Dedifferentiated amniotic fluid mesenchymal stem cell (primary cell): Measurements from ENCODE around the gene EEFSEC.

Experiments used
- DNase-seq: peaks from one replicate; pipeline ENCODE4 v3.0.0-alpha.2; 2016; ENCODE audit errors: extremely low spot score

EEFSEC gene

DNA sequence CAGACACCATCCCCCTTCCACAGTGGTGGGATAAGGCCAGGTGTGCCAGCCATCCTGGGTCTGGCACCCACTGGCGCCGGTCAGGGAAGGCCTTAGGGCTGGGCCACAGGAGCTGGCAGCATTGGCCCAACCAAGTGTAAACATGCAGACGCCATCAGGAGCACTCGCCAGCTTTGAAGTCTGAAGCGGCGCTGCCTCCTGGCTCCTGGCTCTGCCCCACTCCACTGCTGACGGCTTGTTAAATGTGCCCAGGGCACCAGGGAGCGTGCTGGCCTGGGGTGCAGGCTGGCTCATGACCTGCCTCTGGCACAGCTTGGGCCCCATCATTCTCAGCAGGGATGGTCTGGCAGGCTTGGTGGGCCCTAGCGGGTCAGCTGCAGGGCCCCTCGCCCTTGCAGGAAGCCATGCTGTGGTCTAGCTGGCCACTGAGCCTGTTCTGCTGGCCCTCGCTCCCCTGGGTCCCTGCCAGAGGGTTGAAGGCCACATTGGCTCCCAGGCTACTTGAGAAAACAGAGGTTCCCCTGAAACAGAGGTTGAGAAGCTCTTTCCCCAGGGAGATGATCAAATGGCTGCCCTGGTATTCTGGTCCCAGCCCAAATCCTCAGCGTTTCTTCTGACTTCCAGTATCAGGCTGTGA lies 196.8 kb downstream of the EEFSEC start:
- DNase-seq = no peak

GRCh38 chr3:128351546-128351945 lies 198.3 kb downstream of the EEFSEC start:
- DNase-seq = no peak

GRCh38 chr3:128352326-128352725 lies 199.0 kb downstream of the EEFSEC start:
- DNase-seq = no peak

DNA sequence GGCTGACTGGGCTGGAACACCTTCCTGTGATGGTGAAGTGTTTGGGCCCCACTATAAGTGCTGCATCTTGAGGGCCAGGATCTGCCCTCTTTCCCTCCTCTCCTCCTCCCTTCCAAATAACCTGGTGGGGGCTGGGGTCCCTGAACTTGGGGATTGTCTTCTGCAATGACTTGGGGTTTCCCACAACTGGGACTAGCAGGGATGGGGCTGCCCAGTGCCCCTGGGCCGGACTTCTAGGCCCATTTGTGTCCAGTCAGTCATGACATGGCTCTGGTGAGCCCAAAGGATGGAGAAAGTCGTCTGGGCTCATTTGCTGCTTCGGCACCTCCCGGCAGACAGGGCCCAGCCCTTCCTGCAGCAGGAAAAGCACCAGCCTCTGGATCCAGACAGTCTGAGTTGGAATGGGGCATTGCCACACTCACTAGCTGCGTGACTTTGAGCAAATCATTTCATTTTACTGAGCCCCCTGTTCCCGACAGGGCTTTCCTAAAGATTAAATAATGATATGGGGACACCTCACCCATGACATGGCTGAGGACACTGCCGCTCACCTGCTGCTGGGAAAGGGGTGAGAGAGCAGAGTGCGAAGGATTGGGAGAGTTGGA lies 200.2 kb downstream of the EEFSEC start:
- DNase-seq = no peak

- DNase-seq = no peak
Measured at GRCh38 chr3:128353991-128354687, 200.9 kb downstream of the EEFSEC start.

GRCh38 chr3:128354788-128355542 lies 201.7 kb downstream of the EEFSEC start:
- DNase-seq = no peak

GRCh38 chr3:128355543-128355919 lies 202.2 kb downstream of the EEFSEC start:
- DNase-seq = no peak

DNA sequence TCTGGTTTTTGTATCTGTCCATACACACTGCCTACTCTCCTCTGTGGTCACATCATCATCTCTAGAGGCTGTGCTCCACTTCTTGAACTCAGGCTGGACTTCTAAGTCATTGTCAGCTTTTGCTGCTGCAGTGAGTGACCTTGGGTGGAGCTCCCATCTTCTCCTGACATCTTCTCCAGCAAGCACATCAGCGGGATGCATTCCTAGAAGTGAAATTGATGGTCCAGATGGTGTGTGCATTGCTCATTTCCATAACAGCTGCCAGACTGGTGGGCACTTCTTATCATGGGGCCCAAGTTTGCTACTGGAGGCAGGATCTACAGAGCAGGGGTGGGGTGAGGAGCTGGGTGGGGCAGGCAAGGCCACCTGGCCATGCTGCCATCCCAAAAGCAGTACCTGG lies 203.5 kb downstream of the EEFSEC start:
- no peak for DNase-seq

- no peak for DNase-seq
Measured at GRCh38 chr3:128357538-128357937, 204.3 kb downstream of the EEFSEC start.

GRCh38 chr3:128358156-128358895 lies 205.0 kb downstream of the EEFSEC start:
- no peak for DNase-seq

DNA sequence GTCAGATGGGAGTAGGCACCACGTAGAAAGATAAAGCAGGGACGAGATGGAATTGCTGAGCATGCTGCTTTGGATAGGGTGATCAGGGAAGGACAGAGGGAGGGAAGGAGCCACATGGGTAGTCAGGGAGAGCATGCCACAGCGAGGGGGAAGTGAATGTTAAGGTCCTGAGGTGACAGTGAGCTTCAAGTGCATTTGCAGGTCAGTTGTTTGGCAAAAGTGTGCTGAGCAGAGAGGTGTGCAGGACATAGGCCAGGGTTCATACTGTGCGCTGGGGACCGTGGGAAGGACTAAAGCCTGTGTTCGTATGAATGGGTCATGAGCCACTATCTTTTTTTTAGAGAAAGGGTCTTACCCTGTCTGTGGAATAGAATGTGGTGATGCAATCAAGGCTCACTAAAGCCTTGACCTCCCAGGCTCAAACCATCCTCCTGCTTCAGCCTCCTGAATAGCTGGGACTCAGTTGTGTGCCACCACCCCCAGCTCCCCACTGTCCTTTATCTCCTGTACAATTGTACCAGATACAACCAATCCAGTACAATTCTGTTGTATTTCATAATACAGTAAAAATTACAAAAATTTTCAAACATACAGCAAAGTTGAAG lies 205.9 kb downstream of the EEFSEC start:
- no peak for DNase-seq

DNA sequence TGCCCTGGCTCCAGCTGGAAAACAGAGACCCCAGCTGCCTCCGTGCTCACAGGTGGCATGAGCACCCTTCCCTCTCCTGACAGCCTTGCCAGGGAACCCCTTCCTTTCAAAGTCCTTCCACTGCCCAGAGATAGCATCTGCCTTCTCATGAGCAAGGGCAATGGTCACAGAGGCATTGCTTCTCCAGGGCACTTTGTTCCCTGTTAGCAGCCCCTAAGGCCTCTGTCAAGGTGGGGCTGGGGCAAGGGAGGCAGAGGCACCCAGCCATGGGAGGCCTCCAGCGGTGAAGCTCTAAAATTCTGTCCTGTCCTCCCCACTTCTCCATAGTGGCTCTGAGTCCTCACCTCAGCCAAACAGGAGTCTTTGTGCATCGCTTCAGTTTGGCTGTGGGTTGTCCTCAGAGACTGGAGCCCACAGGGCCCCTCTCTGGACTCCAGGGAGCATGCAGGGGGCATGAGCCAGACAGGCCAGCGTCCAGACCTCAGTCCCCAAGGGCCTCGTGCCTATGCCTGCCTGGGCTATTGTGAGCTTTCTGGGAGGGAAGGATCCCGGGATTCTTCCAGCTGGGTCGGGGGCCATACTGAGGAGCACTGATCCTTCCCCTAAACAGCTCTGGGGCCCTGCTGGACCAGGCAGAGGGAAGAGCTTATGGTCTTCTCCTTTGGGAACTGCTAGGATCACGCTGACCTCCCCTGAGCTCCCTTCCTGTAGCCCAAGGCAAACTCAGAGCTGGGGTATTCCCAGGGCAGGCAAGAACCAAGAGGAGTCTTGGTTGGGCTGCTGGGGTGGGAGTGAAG lies 206.8 kb downstream of the EEFSEC start:
- DNase-seq = no peak

- DNase-seq = no peak
Measured at GRCh38 chr3:128360705-128361271, 207.5 kb downstream of the EEFSEC start.

DNA sequence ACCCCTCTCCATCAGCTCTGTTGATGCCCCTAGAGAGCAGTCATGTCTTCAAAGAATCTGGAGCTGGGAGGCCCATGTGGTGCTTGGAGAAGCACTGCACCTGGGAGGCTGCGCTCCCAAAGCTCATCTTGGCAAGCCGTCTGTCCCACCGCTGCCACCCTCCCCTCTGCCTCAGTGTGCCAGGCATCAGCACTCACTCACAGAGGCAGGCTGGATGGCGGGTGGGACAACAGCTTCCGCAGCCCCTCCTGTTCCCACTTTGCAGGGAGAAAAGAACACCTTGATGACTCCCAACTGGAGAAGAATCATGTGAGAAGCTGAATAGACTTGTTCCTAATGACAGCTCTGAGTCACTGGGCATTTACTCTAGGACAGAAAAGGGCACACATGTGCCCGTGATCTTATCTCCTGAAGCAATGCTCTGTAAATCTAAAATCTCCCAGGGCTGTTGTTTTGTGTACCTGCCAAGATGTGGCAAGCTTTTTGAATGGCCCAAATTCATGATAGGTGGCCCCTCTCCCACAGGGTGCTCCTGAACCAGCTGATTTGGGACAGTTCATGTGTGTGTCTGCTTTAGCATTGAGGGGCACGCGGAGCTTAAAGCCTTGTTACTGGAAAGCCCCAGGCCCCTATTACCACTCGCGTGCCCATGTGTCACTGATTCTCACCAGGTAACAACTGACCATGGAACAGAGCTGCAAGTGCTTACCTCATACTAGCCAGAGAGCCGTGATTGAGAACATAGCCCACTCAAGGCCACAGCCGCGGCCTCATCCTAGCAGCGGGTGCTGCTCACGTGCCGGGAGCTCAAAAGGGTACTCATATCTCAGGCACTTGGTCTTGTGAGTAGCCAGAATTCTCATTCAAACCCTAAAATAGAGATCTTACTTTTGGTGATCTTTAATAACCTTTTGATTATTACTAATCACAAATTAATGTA lies 209.0 kb downstream of the EEFSEC start:
- DNase-seq = no peak

GRCh38 chr3:128364291-128364690 lies 211.0 kb downstream of the EEFSEC start:
- no peak for DNase-seq

GRCh38 chr3:128364808-128365360 lies 211.6 kb downstream of the EEFSEC start:
- DNase-seq = no peak

DNA sequence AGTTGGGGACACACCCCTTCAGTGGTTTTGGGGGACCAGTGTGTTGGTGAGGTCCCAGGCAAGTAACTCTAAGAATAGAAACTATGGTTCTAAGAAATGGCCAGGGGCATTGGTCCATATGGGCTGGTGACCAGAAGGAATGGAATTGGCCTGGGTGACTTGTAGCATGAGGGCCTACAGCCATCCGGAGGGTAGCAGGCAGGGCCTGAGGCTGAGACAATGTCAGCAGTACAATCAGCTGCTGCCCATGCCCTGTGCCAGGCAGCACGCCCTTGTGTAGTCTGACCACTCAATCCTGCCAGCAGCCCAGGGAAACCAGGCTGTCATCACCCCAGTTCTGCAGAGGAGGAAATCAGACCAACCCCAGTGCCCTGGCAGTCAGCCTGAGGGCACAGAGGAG lies 212.9 kb downstream of the EEFSEC start:
- no peak for DNase-seq

GRCh38 chr3:128366652-128367051 lies 213.4 kb downstream of the EEFSEC start:
- no peak for DNase-seq

DNA sequence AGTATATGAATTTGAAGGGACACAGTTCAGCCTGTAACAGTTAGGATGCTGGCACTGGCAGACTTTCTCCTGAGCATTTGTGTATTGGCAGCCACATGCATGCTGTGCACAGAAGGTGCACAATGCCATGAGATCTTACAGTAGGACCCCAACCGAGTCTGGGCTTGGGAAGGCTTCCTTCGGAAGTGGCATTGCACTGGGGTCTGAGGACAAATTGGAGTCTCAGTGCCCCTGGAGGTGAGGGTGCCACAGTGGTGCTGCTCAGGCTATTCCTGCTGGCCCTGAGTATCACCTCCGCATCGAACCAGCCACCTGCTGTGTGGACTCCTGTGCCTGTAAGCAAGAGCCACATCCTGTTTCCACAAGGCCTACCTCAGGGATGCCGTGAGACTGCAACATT lies 213.9 kb downstream of the EEFSEC start:
- DNase-seq = no peak
